Measurements from ENCODE around the gene SYT15.
A peak's percentile ranks its signal among the peaks of the same experiment; 100 is the strongest.
"Not testable (repeated sequence)": the region's sequence is repeated elsewhere in the genome, so short reads cannot be mapped to it uniquely, and the experiment has no call there.

- TF ChIP-seq CTCF (IDR thresholded peaks at IDR 0.05; ENCODE audit: low read depth, low read length) = peak; percentile 55
- not testable (repeated sequence) for TF ChIP-seq EZH2phosphoT487 (IDR thresholded peaks at IDR 0.05; ENCODE audit: low read depth)
Measured at GRCh38 chr10:46565591-46566332, 13.2 kb upstream of the SYT15 start.

Measured in OCI-LY3 (cell line).